AG09309 (cell line): Measurements from ENCODE around the gene SNAPC4.

ENCODE experiments used
- DNase-seq: peaks from one replicate; pipeline ENCODE4 v3.0.0-alpha.2; 2010; ENCODE audit warnings: low read depth
- H3K4me3 ChIP-seq: 2 replicates; pipeline ENCODE4 v1.5.1; 2011; ENCODE audit warnings: mild to moderate bottlenecking, low read depth, low read length, moderate library complexity; ENCODE audit not compliant: control insufficient read depth
- TF ChIP-seq, protein P1 (sequence below): IDR thresholded peaks from 2 replicates; pipeline ENCODE4 v1.5.1; 2011; ENCODE audit warnings: mild to moderate bottlenecking, low read depth, low read length, inconsistent platforms; ENCODE audit not compliant: insufficient read depth, control insufficient read depth; ENCODE audit errors: missing control alignments

The SNAPC4 gene

DNA sequence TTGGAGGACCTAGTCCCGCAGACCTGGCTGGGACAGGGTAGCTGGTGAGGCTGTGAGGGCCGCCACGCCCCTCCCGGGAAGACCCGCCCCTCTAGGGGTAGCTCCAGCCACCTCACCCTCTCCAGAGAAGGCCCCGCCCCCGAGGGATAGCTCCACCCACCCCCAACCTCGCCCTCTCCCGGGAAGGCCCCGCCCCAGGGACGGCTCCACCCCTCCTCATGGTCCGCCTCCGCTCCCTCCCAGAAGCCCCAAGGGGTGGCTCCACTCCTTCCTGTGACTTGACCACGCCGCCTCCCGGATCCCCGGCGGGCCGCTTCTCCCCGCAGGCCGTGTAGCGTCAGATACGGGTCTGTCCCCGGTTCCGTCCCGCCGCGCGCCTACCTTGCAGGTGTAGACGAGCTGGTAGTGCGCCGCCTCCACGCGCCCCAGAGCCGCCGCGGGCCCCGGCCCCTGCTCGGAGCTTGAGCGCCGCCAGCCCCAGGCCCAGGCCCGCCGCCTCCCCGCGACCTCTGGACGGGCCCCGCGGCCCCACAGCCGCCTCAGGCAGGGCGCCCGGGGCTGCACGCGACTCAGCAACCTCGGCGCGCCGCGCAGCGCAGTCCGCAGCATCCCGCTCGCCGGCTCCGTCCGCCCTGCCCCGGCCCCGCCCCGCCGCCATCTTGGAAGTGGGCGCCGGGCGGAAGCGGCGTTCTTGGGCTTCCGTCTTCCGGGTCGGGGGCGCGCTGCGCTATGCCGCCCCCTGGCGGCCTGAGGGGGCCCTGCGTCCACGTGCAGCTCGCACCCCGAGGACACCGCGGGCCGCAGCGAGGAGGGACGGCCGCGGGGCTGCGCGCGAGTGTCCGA lies 36.6 kb downstream of the SNAPC4 start, which contains the start of gene DNLZ:
Gene DNLZ (minus strand): TSS at position 639 of the 843 bp plus-strand sequence. CDS start 30 bp downstream, at position 609.
- TF ChIP-seq, protein P1, sequence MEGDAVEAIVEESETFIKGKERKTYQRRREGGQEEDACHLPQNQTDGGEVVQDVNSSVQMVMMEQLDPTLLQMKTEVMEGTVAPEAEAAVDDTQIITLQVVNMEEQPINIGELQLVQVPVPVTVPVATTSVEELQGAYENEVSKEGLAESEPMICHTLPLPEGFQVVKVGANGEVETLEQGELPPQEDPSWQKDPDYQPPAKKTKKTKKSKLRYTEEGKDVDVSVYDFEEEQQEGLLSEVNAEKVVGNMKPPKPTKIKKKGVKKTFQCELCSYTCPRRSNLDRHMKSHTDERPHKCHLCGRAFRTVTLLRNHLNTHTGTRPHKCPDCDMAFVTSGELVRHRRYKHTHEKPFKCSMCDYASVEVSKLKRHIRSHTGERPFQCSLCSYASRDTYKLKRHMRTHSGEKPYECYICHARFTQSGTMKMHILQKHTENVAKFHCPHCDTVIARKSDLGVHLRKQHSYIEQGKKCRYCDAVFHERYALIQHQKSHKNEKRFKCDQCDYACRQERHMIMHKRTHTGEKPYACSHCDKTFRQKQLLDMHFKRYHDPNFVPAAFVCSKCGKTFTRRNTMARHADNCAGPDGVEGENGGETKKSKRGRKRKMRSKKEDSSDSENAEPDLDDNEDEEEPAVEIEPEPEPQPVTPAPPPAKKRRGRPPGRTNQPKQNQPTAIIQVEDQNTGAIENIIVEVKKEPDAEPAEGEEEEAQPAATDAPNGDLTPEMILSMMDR, result peak; percentile 72
- peak within 1 kb of the TSS; percentile 74 for H3K4me3 ChIP-seq
- peak; percentile 77 for DNase-seq

DNA sequence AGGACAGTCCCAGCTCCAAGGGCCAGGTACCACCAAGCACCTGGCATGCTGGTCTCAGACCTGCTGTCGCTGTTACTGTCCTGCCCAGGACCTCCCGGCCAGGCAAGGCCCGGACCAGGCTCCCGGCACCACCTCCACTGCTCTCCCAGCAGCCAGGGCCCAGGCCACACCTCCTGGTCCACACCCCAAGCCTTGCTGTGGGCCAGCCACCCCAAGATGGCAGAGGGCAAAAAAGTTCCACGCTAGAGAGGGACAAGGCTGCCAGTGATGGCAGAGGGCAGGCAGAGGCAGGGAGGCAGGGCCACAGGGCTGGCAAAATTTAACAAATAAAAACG lies 37.6 kb downstream of the SNAPC4 start:
- TF ChIP-seq, protein P1, result no peak
- peak overlapping the region; percentile 1; the same call in 1 of the 2 replicates for H3K4me3 ChIP-seq
- no peak for DNase-seq

DNA sequence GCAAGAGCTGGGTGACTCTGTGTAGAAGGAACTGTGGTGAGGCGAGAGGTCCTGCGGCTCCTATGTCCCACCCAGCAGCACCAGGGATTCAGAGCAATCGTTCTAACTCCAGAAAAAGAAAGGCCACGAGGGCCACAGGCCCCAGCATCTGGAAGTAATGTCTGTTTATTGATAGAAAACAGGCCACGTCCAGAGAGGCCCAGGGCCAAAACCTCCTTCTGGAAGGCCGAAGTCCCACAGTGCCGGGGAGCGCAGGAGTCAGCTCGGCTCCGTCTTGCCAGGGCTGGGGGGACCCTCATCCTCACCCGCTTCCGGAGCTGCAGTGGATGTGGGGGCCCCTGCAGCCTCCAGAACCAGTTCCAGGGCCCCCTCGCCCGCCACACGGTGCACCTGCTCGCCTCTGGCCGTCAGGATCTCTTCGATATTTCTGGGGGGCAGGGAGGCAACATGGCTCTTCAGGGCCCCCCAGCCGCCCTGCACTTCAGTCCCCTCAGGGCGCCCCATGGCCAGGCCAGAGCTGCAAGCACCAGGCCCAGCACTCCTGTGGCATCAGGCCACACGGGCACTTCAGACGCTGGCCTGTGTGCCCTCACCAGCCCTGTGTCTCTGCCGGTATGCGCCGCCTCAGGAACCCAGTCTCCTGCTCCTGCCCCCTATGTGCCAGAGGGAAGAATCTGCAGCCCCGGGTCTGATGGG lies 38.1 kb downstream of the SNAPC4 start:
- TF ChIP-seq, protein P1, result no peak
- DNase-seq, result no peak
- peak overlapping the region; percentile 1; the same call in 1 of the 2 replicates for H3K4me3 ChIP-seq

DNA sequence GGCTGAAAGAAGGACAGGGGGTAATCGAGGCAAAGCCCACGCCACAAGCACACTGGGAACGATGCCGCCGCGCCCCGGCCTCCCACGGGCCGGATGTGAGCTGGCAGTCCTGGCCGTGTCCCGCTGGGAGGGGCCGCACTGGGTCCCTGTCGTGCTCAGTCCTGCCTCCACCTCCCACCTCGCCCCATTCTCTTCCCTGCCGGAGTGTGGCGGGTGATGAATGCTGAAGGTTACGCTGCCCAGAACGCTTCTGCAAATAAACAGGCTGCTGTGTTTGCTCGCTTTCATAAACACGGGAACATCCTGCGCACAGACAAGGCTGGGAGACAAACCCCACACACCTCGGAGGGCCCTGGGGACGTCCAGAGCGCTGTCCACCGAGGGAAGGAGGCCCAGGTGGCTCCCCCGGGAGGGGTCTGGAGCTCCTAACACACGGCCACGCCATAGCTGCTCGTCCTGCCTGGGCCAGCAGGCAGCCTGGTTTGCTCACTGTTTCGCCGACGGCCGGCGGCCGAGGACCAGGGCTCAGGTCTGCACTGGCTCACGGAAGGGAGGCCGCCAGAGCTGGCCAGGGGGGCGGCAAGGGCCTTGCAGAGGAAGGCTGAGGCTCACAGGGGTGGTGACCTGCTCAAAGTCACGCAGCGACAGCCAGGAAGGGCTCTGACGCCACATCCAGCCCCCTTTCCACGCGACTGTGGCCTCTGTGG lies 38.8 kb downstream of the SNAPC4 start:
- H3K4me3 ChIP-seq, result no peak overlapping the region
- TF ChIP-seq, protein P1, result no peak
- DNase-seq, result no peak

DNA sequence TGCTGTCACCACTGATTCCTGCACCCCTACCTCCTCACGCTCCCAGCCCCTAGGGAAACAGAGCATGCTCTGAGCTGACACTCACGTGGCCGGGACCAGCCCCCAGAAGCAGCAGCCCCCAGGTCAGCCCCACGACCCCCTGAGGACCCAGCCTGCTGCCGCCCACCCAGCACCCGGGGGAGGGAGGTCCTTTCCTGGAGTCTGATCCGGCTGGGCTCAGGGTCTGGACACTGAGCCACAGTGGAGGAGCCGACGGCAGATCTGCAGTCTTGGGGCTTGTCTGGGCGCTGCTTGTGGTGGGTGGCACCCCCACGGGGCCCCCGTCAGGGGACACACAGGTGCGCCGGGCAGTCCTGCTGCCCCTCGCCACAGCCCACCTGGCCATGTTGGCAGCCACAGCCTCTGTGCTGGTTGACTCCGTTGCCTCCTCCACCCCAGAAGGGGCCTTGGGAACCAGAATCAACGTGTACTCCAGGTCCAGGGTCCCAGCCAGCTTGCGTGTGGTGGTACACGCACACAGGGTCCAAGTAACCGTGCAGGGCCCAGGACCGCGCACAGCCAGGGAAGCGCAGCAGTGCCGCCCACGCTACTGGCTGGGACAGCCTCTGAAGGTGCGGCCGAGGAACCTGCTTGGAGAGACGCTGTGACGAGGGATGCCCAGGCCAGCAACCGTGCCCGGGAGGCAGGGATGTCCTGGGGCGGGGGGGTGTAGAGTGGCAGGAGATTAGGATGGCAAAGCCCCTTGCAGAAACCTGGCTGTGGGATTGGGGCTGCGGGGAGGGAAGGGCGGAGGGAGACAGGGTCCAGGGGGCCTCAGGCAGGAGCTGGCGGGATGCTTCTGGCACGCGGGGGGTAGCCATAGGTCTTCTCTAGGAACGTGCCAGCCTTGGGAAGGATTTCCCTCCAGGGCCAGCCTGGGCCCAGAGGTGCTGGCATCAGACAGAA lies 39.9 kb downstream of the SNAPC4 start:
- H3K4me3 ChIP-seq, result no peak overlapping the region
- TF ChIP-seq, protein P1, result no peak
- no peak for DNase-seq
